DND-41 (cell line): Measurements from ENCODE around the gene PADI4.

Source experiments
- ATAC-seq: fragments of 200-7000 bp; cut with Tn5 transposase; 3 replicates; pipeline ENCODE4 v1.9.1; 2021; ENCODE audit warnings: low read depth; ENCODE audit not compliant: insufficient read depth
- DNase-seq: peaks from one replicate; pipeline ENCODE4 v3.0.0-alpha.2; 2020
- H2AFZ ChIP-seq: 2 replicates; pipeline ENCODE4 v1.6.0; 2012; ENCODE audit warnings: low read depth, low read length
- H3K27ac ChIP-seq: 2 replicates; pipeline ENCODE4 v1.5.1; 2012; ENCODE audit warnings: low read length, inconsistent platforms
- H3K27me3 ChIP-seq: fragments of 200-600 bp; sonication (generic); 2 replicates; pipeline ENCODE4 v1.6.0; 2012; ENCODE audit warnings: low read length, mild to moderate bottlenecking, inconsistent platforms; ENCODE audit not compliant: insufficient read depth, poor library complexity
- H3K36me3 ChIP-seq: 2 replicates; pipeline ENCODE4 v1.5.1; 2012; ENCODE audit warnings: low read length, inconsistent platforms; ENCODE audit not compliant: insufficient read depth
- H3K4me1 ChIP-seq: 2 replicates; pipeline ENCODE4 v1.5.1; 2012; ENCODE audit warnings: mild to moderate bottlenecking, low read length; ENCODE audit not compliant: insufficient read depth
- H3K4me2 ChIP-seq: 2 replicates; pipeline ENCODE4 v1.6.0; 2012; ENCODE audit warnings: mild to moderate bottlenecking, moderate library complexity, low read length, inconsistent platforms; ENCODE audit not compliant: insufficient read depth
- H3K4me3 ChIP-seq, 2 experiments: fragments of 200-600 bp in 1 of 2; shearing (Covaris generic) in 1 of 2; 2 replicates each; pipeline ENCODE4 v1.5.1; 2012 to 2016; ENCODE audit warnings: inconsistent platforms in 2 of 2, low read length in 2 of 2, mild to moderate bottlenecking in 2 of 2, low read depth in 1 of 2, moderate library complexity in 1 of 2
- H3K79me2 ChIP-seq: 2 replicates; pipeline ENCODE4 v1.6.0; 2012; ENCODE audit warnings: low read length, inconsistent platforms; ENCODE audit not compliant: insufficient read depth
- H3K9ac ChIP-seq: 2 replicates; pipeline ENCODE4 v1.6.0; 2012; ENCODE audit warnings: low read depth, mild to moderate bottlenecking, inconsistent platforms, low read length, moderate library complexity
- H3K9me3 ChIP-seq: 2 replicates; pipeline ENCODE4 v1.5.1; 2012; ENCODE audit warnings: low read length, moderate library complexity, mild to moderate bottlenecking, inconsistent platforms; ENCODE audit not compliant: insufficient read depth, severe bottlenecking
- H4K20me1 ChIP-seq: 2 replicates; pipeline ENCODE4 v1.6.0; 2012; ENCODE audit warnings: low read length; ENCODE audit not compliant: insufficient read depth
- CTCF ChIP-seq: IDR thresholded peaks from 2 replicates; pipeline ENCODE4 v1.5.1; 2012; ENCODE audit warnings: borderline replicate concordance, low read length, moderate library complexity, mild to moderate bottlenecking; ENCODE audit not compliant: poor library complexity, severe bottlenecking; ENCODE audit errors: extremely low read depth
- EZH2 ChIP-seq: IDR thresholded peaks from 3 replicates; pipeline ENCODE4 v1.6.1; 2012; ENCODE audit warnings: borderline replicate concordance, low read depth, mild to moderate bottlenecking, moderate library complexity, low read length, inconsistent platforms; ENCODE audit not compliant: severe bottlenecking

The PADI4 gene

GRCh38 chr1:17287130-17287776 is 20.7 kb upstream of the PADI4 start:
- Histone ChIP-seq H3K4me1 (no peaks in the 10 kb centered on the region), H3K27ac (no peak overlapping the region), H3K36me3 (no peaks in the 10 kb centered on the region), H3K9me3 (no peaks in the 10 kb centered on the region), H3K9ac (no peak overlapping the region), H3K27me3 (peaks cover 5% of the 10 kb centered on the region), H4K20me1 (no peaks in the 10 kb centered on the region), H3K4me2 (no peak overlapping the region), H3K4me3 (no peak overlapping the region), H3K79me2 (no peaks in the 10 kb centered on the region), H2AFZ (no peak overlapping the region)
- TF ChIP-seq CTCF (no peak), EZH2 (no peak)
- no peak for ATAC-seq
- DNase-seq, result no peak

GRCh38 chr1:17289721-17290120 is 18.3 kb upstream of the PADI4 start:
- H3K4me1 ChIP-seq, result no peaks in the 10 kb centered on the region
- H3K36me3 ChIP-seq, result no peaks in the 10 kb centered on the region
- no peaks in the 10 kb centered on the region for H3K79me2 ChIP-seq
- H3K9ac ChIP-seq, result no peak overlapping the region
- TF ChIP-seq CTCF, result no peak
- TF ChIP-seq EZH2, result no peak
- no peaks in the 10 kb centered on the region for H3K9me3 ChIP-seq
- H3K4me3 ChIP-seq, result no peak overlapping the region
- no peak overlapping the region for H2AFZ ChIP-seq
- no peak overlapping the region for H3K27ac ChIP-seq
- H3K27me3 ChIP-seq, result no peaks in the 10 kb centered on the region
- no peak for ATAC-seq
- DNase-seq, result no peak
- no peaks in the 10 kb centered on the region for H4K20me1 ChIP-seq
- H3K4me2 ChIP-seq, result no peak overlapping the region

- Histone ChIP-seq H3K27ac (no peak overlapping the region), H3K27me3 (no peaks in the 10 kb centered on the region), H3K9ac (no peak overlapping the region), H2AFZ (no peak overlapping the region), H3K4me2 (no peak overlapping the region), H3K4me1 (no peaks in the 10 kb centered on the region), H3K36me3 (no peaks in the 10 kb centered on the region), H4K20me1 (no peaks in the 10 kb centered on the region), H3K4me3 (no peak overlapping the region), H3K9me3 (no peaks in the 10 kb centered on the region), H3K79me2 (no peaks in the 10 kb centered on the region)
- DNase-seq (no peak), ATAC-seq (no peak)
- TF ChIP-seq EZH2 (no peak), CTCF (no peak)
These were observed 17.4 kb upstream of the PADI4 start for GRCh38 chr1:17290553-17290952.
